ENCODE data around the gene MRPL49. TPM values are rescaled to one million over a fixed set of nuclear protein-coding genes. Genes with fewer than 3 reads are reported as not detected.
A peak's percentile ranks its signal among the peaks of the same experiment; 100 is the strongest.

Gene MRPL49
- polyA plus RNA-seq, 1 experiment, result 54.2 TPM

- no peak for DNase-seq (ENCODE audit: low read depth, low spot score)
- TF ChIP-seq CTCF (IDR thresholded peaks at IDR 0.05; ENCODE audit: low read depth, low read length), result no peak
- ChIA-PET POLR2A (interaction anchor here (0.7 kb wide), 1 partner anchor 37 kb away, joined by 3 read pairs; no protein-coding TSS in a partner anchor), CTCF (interaction anchor here (0.7 to 1.7 kb wide), 2 partner anchors 11 to 13 kb away, joined by 4 to 5 read pairs; no protein-coding TSS in a partner anchor)
- Histone ChIP-seq H3K27me3 (ENCODE audit: control insufficient read depth, insufficient read depth, low read length) (peaks cover 7% of the 10 kb centered on the region), H3K4me3 (ENCODE audit: low read depth, low read length) (no peak overlapping the region), H3K27ac (ENCODE audit: low read depth, low read length) (peak overlapping the region; percentile 21), H3K9me3 (ENCODE audit: control insufficient read depth, insufficient read depth, low read length) (peaks cover 2% of the 10 kb centered on the region; the same call in 1 of the 2 replicates)
These were observed 28.6 kb downstream of the MRPL49 start for GRCh38 chr11:65150509-65151299.

- Histone ChIP-seq H3K9me3 (ENCODE audit: control insufficient read depth, insufficient read depth, low read length) (peaks cover 2% of the 10 kb centered on the region; the same call in 1 of the 2 replicates), H3K27me3 (ENCODE audit: control insufficient read depth, insufficient read depth, low read length) (peaks cover 5% of the 10 kb centered on the region), H3K27ac (ENCODE audit: low read depth, low read length) (no peak overlapping the region), H3K4me3 (ENCODE audit: low read depth, low read length) (no peak overlapping the region)
- ChIA-PET CTCF (interaction anchor here (1.7 kb wide), 1 partner anchor 12 kb away, joined by 5 read pairs; no protein-coding TSS in a partner anchor), POLR2A (no interaction called here)
- DNase-seq (ENCODE audit: low read depth, low spot score), result no peak
- TF ChIP-seq CTCF (IDR thresholded peaks at IDR 0.05; ENCODE audit: low read depth, low read length), result no peak
These were observed 29.3 kb downstream of the MRPL49 start for GRCh38 chr11:65151331-65151899.

- CTCF ChIA-PET, result interaction anchor here (0.6 to 1.7 kb wide), 2 partner anchors 12 to 73 kb away, joined by 3 to 5 read pairs; no protein-coding TSS in a partner anchor
- Histone ChIP-seq H3K27me3 (ENCODE audit: control insufficient read depth, insufficient read depth, low read length) (no peaks in the 10 kb centered on the region), H3K9me3 (ENCODE audit: control insufficient read depth, insufficient read depth, low read length) (0 out of 2 replicates have a peak, but pooled peaks cover 2% of the 10 kb centered on the region), H3K4me3 (ENCODE audit: low read depth, low read length) (no peak overlapping the region), H3K27ac (ENCODE audit: low read depth, low read length) (no peak overlapping the region)
- no peak for DNase-seq (ENCODE audit: low read depth, low spot score)
- TF ChIP-seq CTCF (IDR thresholded peaks at IDR 0.05; ENCODE audit: low read depth, low read length), result no peak
- POLR2A ChIA-PET, result no interaction called here
These were observed 30.0 kb downstream of the MRPL49 start for GRCh38 chr11:65152122-65152521.

DNA sequence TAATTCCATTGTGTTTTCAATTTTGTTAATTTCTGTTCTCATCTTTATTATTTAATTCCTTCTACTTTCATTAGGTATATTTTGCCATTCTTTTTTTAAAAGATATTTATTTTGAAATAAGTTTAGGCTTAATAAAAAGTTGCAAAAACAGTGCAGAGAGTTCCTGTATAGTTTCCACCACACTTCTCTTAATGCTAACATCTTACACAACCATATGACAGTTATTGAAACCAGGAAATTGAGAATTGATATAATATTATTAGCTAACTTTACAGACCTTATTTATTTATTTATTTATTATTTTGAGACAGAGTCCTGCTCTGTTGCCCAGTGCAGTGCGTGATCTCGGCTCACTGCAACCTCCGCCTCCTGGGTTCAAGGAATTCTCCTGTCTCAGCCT is 34.1 kb downstream of the MRPL49 start:
- Histone ChIP-seq H3K27me3 (ENCODE audit: control insufficient read depth, insufficient read depth, low read length) (no peaks in the 10 kb centered on the region), H3K9me3 (ENCODE audit: control insufficient read depth, insufficient read depth, low read length) (no peaks in the 10 kb centered on the region), H3K27ac (ENCODE audit: low read depth, low read length) (no peak overlapping the region), H3K4me3 (ENCODE audit: low read depth, low read length) (no peak overlapping the region)
- ChIA-PET POLR2A (no interaction called here), CTCF (no interaction called here)
- no peak for TF ChIP-seq CTCF (IDR thresholded peaks at IDR 0.05; ENCODE audit: low read depth, low read length)
- no peak for DNase-seq (ENCODE audit: low read depth, low spot score)

DNA sequence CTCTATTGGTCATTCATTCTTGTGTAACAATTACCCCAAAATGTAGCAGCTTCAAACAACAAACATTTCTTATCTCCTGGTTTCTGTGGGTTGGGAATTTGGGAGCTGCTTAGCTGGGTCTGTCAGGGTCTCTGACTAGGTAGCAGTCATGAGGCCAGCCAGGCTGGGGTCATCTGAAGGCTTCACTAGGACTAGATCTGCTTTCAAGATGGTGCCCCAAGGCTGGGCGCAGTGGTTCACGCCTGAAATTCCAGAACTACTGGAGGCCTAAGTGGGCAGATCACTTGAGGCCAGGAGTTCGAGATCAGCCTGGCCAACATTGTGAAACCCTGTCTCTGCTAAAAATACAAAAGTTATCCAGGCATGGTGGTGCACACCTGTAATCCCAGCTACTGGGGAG is 34.8 kb downstream of the MRPL49 start:
- Histone ChIP-seq H3K27me3 (ENCODE audit: control insufficient read depth, insufficient read depth, low read length) (no peaks in the 10 kb centered on the region), H3K27ac (ENCODE audit: low read depth, low read length) (no peak overlapping the region), H3K4me3 (ENCODE audit: low read depth, low read length) (no peak overlapping the region), H3K9me3 (ENCODE audit: control insufficient read depth, insufficient read depth, low read length) (no peaks in the 10 kb centered on the region)
- POLR2A ChIA-PET, result no interaction called here
- DNase-seq (ENCODE audit: low read depth, low spot score), result no peak
- CTCF ChIA-PET, result interaction anchor here (0.7 kb wide), 2 partner anchors 174 to 1543 kb away, joined by 3 to 4 read pairs; no protein-coding TSS in a partner anchor
- TF ChIP-seq CTCF (IDR thresholded peaks at IDR 0.05; ENCODE audit: low read depth, low read length), result no peak

All from AG04450 (cell line).